ENCODE measurements around the gene CRTC3. TPM values are rescaled to one million over a fixed set of nuclear protein-coding genes. Genes with fewer than 3 reads are reported as not detected.
A peak's percentile ranks its signal among the peaks of the same experiment; 100 is the strongest.
"Not testable (repeated sequence)": the region's sequence is repeated elsewhere in the genome, so short reads cannot be mapped to it uniquely, and the experiment has no call there.

Gene CRTC3
- total RNA-seq, 1 experiment from 2014 or later: 10.5 TPM

- DNase-seq (ENCODE audit: low read depth): peak; percentile 92
Observed at GRCh38 chr15:90648137-90649070, 118.7 kb downstream of the CRTC3 start.

GRCh38 chr15:90650117-90650955, 120.6 kb downstream of the CRTC3 start:
- DNase-seq (ENCODE audit: low read depth): peak; percentile 37

- no peak for DNase-seq (ENCODE audit: low read depth)
Observed at GRCh38 chr15:90650956-90651689, 121.4 kb downstream of the CRTC3 start.

GRCh38 chr15:90654233-90655136, 124.8 kb downstream of the CRTC3 start:
- peak; percentile 54 for DNase-seq (ENCODE audit: low read depth)

GRCh38 chr15:90657520-90658172, 127.9 kb downstream of the CRTC3 start:
- not testable (repeated sequence) for DNase-seq (ENCODE audit: low read depth)

GRCh38 chr15:90659481-90659880, 129.8 kb downstream of the CRTC3 start:
- DNase-seq (ENCODE audit: low read depth): no peak

GRCh38 chr15:90660195-90660998, 130.7 kb downstream of the CRTC3 start:
- DNase-seq (ENCODE audit: low read depth): peak; percentile 99

GRCh38 chr15:90660999-90661330, 131.2 kb downstream of the CRTC3 start:
- DNase-seq (ENCODE audit: low read depth): not testable (repeated sequence)

- DNase-seq (ENCODE audit: low read depth): not testable (repeated sequence)
Observed at GRCh38 chr15:90664081-90664461, 134.3 kb downstream of the CRTC3 start.

- no peak for DNase-seq (ENCODE audit: low read depth)
Observed at GRCh38 chr15:90664650-90665287, 135.0 kb downstream of the CRTC3 start.

- DNase-seq (ENCODE audit: low read depth): peak; percentile 83
Observed at GRCh38 chr15:90665288-90666134, 135.8 kb downstream of the CRTC3 start.

GRCh38 chr15:90666135-90666909, 136.6 kb downstream of the CRTC3 start:
- DNase-seq (ENCODE audit: low read depth): no peak

GRCh38 chr15:90667073-90667754, 137.5 kb downstream of the CRTC3 start:
- no peak for DNase-seq (ENCODE audit: low read depth)

GRCh38 chr15:90667755-90668345, 138.1 kb downstream of the CRTC3 start:
- DNase-seq (ENCODE audit: low read depth): not testable (repeated sequence)

GRCh38 chr15:90670631-90671030, 140.9 kb downstream of the CRTC3 start:
- not testable (repeated sequence) for DNase-seq (ENCODE audit: low read depth)

GRCh38 chr15:90671216-90671615, 141.5 kb downstream of the CRTC3 start:
- no peak for DNase-seq (ENCODE audit: low read depth)

All from RPMI7951 (cell line).